ENCODE measurements around the gene CLMN. TPM values are rescaled to one million over a fixed set of nuclear protein-coding genes. Genes with fewer than 3 reads are reported as not detected.

Gene CLMN
- total RNA-seq, 2 experiments from 2014 or later: 0.27 to 0.67 TPM

- no peaks in the 10 kb centered on the region for H3K4me1 ChIP-seq (ENCODE audit: insufficient read depth, low read length)
- ATAC-seq (ENCODE audit: poor library complexity): no peak
- Mint-ChIP-seq H3K27ac (no peak overlapping the region), H3K4me1 (ENCODE audit: low read depth) (no peaks in the 10 kb centered on the region), H3K9me3 (no peaks in the 10 kb centered on the region), H3K4me3 (no peak overlapping the region), H3K36me3 (ENCODE audit: low read depth) (no peaks in the 10 kb centered on the region), H3K27me3 (peaks cover 5% of the 10 kb centered on the region)
- no peaks in the 10 kb centered on the region for H3K27me3 ChIP-seq (ENCODE audit: control insufficient read depth in 1 of 2, insufficient read depth in 2 of 2, low read length in 2 of 2)
- no peak overlapping the region for H3K4me3 ChIP-seq (ENCODE audit: low read length)
- no peak for TF ChIP-seq CTCF (IDR thresholded peaks at IDR 0.05)
- peak in 1 of 14 experiments; percentile 3 for DNase-seq
- H3K9me3 ChIP-seq (ENCODE audit: control insufficient read depth in 1 of 2, insufficient read depth in 1 of 2, low read length in 2 of 2): peaks cover 0 to 4% of the 10 kb centered on the region in 2 experiments
- H3K27ac ChIP-seq (ENCODE audit: low read depth in 1 of 2, low read length in 2 of 2): no peak overlapping the region
- ChIA-PET CTCF (no interaction called here), POLR2A (no interaction called here)
- no peaks in the 10 kb centered on the region for H3K36me3 ChIP-seq (ENCODE audit: insufficient read depth, low read length)
- intact Hi-C loops (cut with DNase I, micrococcal nuclease): no loop called here
Measured at GRCh38 chr14:95233702-95234241, 85.9 kb downstream of the CLMN start.

- no peak for DNase-seq
- no peak for TF ChIP-seq CTCF (IDR thresholded peaks at IDR 0.05)
- no peak overlapping the region for H3K27ac ChIP-seq (ENCODE audit: low read depth in 1 of 2, low read length in 2 of 2)
- no peaks in the 10 kb centered on the region for H3K27me3 ChIP-seq (ENCODE audit: control insufficient read depth in 1 of 2, insufficient read depth in 2 of 2, low read length in 2 of 2)
- Mint-ChIP-seq H3K9me3 (no peaks in the 10 kb centered on the region), H3K36me3 (ENCODE audit: low read depth) (no peaks in the 10 kb centered on the region), H3K4me3 (no peak overlapping the region), H3K27ac (no peak overlapping the region), H3K4me1 (ENCODE audit: low read depth) (no peaks in the 10 kb centered on the region), H3K27me3 (peaks cover 5% of the 10 kb centered on the region)
- no peaks in the 10 kb centered on the region for H3K4me1 ChIP-seq (ENCODE audit: insufficient read depth, low read length)
- ChIA-PET POLR2A (no interaction called here), CTCF (no interaction called here)
- peaks cover 0 to 3% of the 10 kb centered on the region in 2 experiments for H3K9me3 ChIP-seq (ENCODE audit: control insufficient read depth in 1 of 2, insufficient read depth in 1 of 2, low read length in 2 of 2)
- ATAC-seq (ENCODE audit: poor library complexity): no peak
- H3K4me3 ChIP-seq (ENCODE audit: low read length): no peak overlapping the region
- no peaks in the 10 kb centered on the region for H3K36me3 ChIP-seq (ENCODE audit: insufficient read depth, low read length)
- intact Hi-C loops (cut with DNase I, micrococcal nuclease): no loop called here
Measured at GRCh38 chr14:95232894-95233584, 86.7 kb downstream of the CLMN start.

- no peaks in the 10 kb centered on the region for H3K9me3 ChIP-seq (ENCODE audit: control insufficient read depth in 1 of 2, insufficient read depth in 1 of 2, low read length in 2 of 2)
- H3K4me1 ChIP-seq (ENCODE audit: insufficient read depth, low read length): no peaks in the 10 kb centered on the region
- Mint-ChIP-seq H3K9me3 (no peaks in the 10 kb centered on the region), H3K27me3 (peaks cover 5% of the 10 kb centered on the region), H3K36me3 (ENCODE audit: low read depth) (no peaks in the 10 kb centered on the region), H3K4me3 (no peak overlapping the region), H3K4me1 (ENCODE audit: low read depth) (no peaks in the 10 kb centered on the region), H3K27ac (no peak overlapping the region)
- no peaks in the 10 kb centered on the region for H3K36me3 ChIP-seq (ENCODE audit: insufficient read depth, low read length)
- TF ChIP-seq CTCF (IDR thresholded peaks at IDR 0.05): no peak
- no peaks in the 10 kb centered on the region for H3K27me3 ChIP-seq (ENCODE audit: control insufficient read depth in 1 of 2, insufficient read depth in 2 of 2, low read length in 2 of 2)
- intact Hi-C loops (cut with DNase I, micrococcal nuclease): no loop called here
- CTCF ChIA-PET: no interaction called here
- no peak overlapping the region for H3K27ac ChIP-seq (ENCODE audit: low read depth in 1 of 2, low read length in 2 of 2)
- ATAC-seq (ENCODE audit: poor library complexity) (no peak), DNase-seq (no peak)
- H3K4me3 ChIP-seq (ENCODE audit: low read length): no peak overlapping the region
- POLR2A ChIA-PET: no interaction called here
Measured at GRCh38 chr14:95231966-95232633, 87.6 kb downstream of the CLMN start.
